ENCODE measurements around the gene PRKCB. TPM values are rescaled to one million over a fixed set of nuclear protein-coding genes. Genes with fewer than 3 reads are reported as not detected.

PRKCB gene
- polyA plus RNA-seq, 1 donor from 2014 or later: 27.6 TPM

GRCh38 chr16:23981429-23982399, 145.9 kb downstream of the PRKCB start:
- H3K27me3 ChIP-seq (ENCODE audit: insufficient read depth, low read depth, low read length): no peaks in the 10 kb centered on the region
- no peaks in the 10 kb centered on the region for H3K9me3 ChIP-seq (ENCODE audit: low read length)
- H3K9ac ChIP-seq (ENCODE audit: low read length): no peak overlapping the region
- no peak overlapping the region for H3K4me2 ChIP-seq (ENCODE audit: low read length)
- no peaks in the 10 kb centered on the region for H3K36me3 ChIP-seq (ENCODE audit: insufficient read depth, low read length)
- no peak overlapping the region for H3K27ac ChIP-seq (ENCODE audit: low read length)
- TF ChIP-seq TAF1 (IDR thresholded peaks at IDR 0.05; ENCODE audit: low read depth) (no peak), SMC3 (conservative IDR thresholded peaks at IDR 0.05; ENCODE audit: poor library complexity) (no peak), EP300 (conservative IDR thresholded peaks at IDR 0.05; ENCODE audit: poor library complexity, severe bottlenecking) (no peak), POLR2AphosphoS5 (IDR thresholded peaks at IDR 0.05) (no peak), EZH2 (IDR thresholded peaks at IDR 0.05; ENCODE audit: borderline replicate concordance, insufficient read depth, low read length, poor library complexity, severe bottlenecking) (no peak), MXI1 (conservative IDR thresholded peaks at IDR 0.05; ENCODE audit: poor library complexity, severe bottlenecking) (no peak), RAD21 (conservative IDR thresholded peaks at IDR 0.05) (no peak), REST (IDR thresholded peaks at IDR 0.05; ENCODE audit: borderline replicate concordance) (no peak)
- TF ChIP-seq, protein P1, sequence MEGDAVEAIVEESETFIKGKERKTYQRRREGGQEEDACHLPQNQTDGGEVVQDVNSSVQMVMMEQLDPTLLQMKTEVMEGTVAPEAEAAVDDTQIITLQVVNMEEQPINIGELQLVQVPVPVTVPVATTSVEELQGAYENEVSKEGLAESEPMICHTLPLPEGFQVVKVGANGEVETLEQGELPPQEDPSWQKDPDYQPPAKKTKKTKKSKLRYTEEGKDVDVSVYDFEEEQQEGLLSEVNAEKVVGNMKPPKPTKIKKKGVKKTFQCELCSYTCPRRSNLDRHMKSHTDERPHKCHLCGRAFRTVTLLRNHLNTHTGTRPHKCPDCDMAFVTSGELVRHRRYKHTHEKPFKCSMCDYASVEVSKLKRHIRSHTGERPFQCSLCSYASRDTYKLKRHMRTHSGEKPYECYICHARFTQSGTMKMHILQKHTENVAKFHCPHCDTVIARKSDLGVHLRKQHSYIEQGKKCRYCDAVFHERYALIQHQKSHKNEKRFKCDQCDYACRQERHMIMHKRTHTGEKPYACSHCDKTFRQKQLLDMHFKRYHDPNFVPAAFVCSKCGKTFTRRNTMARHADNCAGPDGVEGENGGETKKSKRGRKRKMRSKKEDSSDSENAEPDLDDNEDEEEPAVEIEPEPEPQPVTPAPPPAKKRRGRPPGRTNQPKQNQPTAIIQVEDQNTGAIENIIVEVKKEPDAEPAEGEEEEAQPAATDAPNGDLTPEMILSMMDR (IDR thresholded peaks at IDR 0.05; ENCODE audit: poor library complexity, severe bottlenecking): no peak
- H3K9me2 ChIP-seq (ENCODE audit: insufficient read depth, low read length): no peaks in the 10 kb centered on the region
- H3K79me2 ChIP-seq (replicated peaks; ENCODE audit: insufficient read depth, low read length): no peaks in the 10 kb centered on the region
- no peak overlapping the region for H3K4me3 ChIP-seq (ENCODE audit: low read length)
- H3F3A ChIP-seq (ENCODE audit: insufficient read depth, low read length, poor library complexity, severe bottlenecking): no peaks in the 10 kb centered on the region
- H4K20me1 ChIP-seq (ENCODE audit: insufficient read depth): no peaks in the 10 kb centered on the region
- no peak overlapping the region for H2AFZ ChIP-seq (ENCODE audit: low read depth, low read length)

- no peaks in the 10 kb centered on the region for H3K9me2 ChIP-seq (ENCODE audit: insufficient read depth, low read length)
- no peaks in the 10 kb centered on the region for H3K9me3 ChIP-seq (ENCODE audit: low read length)
- no peak overlapping the region for H3K4me3 ChIP-seq (ENCODE audit: low read length)
- no peaks in the 10 kb centered on the region for H3F3A ChIP-seq (ENCODE audit: insufficient read depth, low read length, poor library complexity, severe bottlenecking)
- H4K20me1 ChIP-seq (ENCODE audit: insufficient read depth): no peaks in the 10 kb centered on the region
- no peak overlapping the region for H3K9ac ChIP-seq (ENCODE audit: low read length)
- no peak overlapping the region for H3K27ac ChIP-seq (ENCODE audit: low read length)
- no peak overlapping the region for H2AFZ ChIP-seq (ENCODE audit: low read depth, low read length)
- no peaks in the 10 kb centered on the region for H3K36me3 ChIP-seq (ENCODE audit: insufficient read depth, low read length)
- no peaks in the 10 kb centered on the region for H3K79me2 ChIP-seq (replicated peaks; ENCODE audit: insufficient read depth, low read length)
- H3K4me2 ChIP-seq (ENCODE audit: low read length): no peak overlapping the region
- H3K27me3 ChIP-seq (ENCODE audit: insufficient read depth, low read depth, low read length): no peaks in the 10 kb centered on the region
- TF ChIP-seq RAD21 (conservative IDR thresholded peaks at IDR 0.05) (no peak), SMC3 (conservative IDR thresholded peaks at IDR 0.05; ENCODE audit: poor library complexity) (no peak), MXI1 (conservative IDR thresholded peaks at IDR 0.05; ENCODE audit: poor library complexity, severe bottlenecking) (no peak), TAF1 (IDR thresholded peaks at IDR 0.05; ENCODE audit: low read depth) (no peak), EP300 (conservative IDR thresholded peaks at IDR 0.05; ENCODE audit: poor library complexity, severe bottlenecking) (no peak), POLR2AphosphoS5 (IDR thresholded peaks at IDR 0.05) (no peak)
- TF ChIP-seq, protein P1 (IDR thresholded peaks at IDR 0.05; ENCODE audit: poor library complexity, severe bottlenecking): no peak
Measured at GRCh38 chr16:23986455-23986854, 150.7 kb downstream of the PRKCB start.

All from neural cell (in vitro differentiated cells).